ENCODE results near the gene MDH1B. TPM values are rescaled to one million over a fixed set of nuclear protein-coding genes. Genes with fewer than 3 reads are reported as not detected.

The MDH1B gene
- total RNA-seq (2022; extraction: Qiagen RNA extraction): 1.4 to 2.0 TPM (median 1.7 TPM) in 5 replicates

DNA sequence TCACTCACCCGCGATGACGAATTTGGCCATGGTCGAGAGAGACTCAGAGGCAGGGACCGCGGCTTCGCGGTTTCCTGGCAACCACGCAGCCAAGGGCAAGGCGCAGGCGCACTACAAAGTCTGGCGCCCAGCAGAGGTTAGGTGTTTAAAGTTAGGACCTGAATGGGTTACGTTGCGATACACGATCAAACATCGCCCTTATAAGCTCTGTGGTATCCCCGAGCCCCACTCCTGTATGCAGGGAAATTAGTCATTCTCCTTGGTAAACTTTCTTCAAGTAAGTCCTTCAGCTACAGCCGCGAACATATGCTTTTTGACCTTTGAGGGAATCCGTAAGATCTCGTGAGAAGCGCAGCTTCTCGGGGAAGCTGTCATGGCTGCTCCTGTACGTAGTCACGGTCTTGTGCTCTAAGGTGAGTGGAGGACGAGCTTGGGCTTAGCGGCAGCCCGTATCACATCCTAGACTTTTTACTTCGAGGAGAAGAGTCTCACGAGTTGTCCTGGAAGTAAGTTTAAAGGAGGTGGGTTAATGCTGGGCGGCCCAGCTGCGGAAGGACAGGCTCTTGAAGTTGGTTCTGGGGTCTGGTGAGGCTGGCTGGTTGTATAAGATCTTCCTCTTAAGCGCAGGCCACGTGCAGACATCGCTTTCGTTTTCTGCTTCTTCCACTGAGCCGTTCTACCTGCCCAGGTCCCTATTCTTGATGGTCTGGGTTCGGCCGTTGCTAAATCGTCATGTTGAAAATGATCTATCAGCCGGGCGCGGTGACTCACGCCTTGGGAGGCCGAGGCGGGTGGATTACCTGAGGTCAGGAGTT lies at the start of gene MDH1B, which contains the start of gene FASTKD2:
Gene MDH1B (minus strand): TSS at position 87 of the 815 bp plus-strand sequence. CDS start 57 bp downstream, at position 30.
Gene FASTKD2 (plus strand): TSS at position 365 of the 815 bp plus-strand sequence. CDS start 1,088 bp downstream, outside the sequence.

DNA sequence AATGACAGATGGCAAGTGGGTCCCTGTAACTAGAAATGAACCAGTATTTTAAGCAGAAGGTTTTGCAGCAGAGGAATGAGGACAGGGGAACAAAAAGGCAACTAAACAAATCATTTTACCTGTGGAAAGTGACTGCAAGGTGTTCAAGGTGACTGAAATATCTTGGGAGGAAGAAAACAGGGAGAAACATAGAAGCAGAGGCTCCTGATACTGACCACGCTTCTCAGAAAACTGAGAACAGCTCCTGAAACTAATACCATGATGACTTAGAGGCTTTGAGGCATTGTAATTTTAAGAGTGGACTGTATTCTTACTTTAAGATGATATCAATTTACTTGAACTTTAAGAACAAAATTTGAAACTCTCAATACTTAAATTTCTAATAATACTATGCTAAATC lies 46.8 kb downstream of the MDH1B start, which contains the start of gene DYTN:
Gene DYTN (minus strand): TSS at position 101 of the 400 bp plus-strand sequence. CDS start 117 bp downstream, outside the sequence.

Other genes starting within 250 kb of the MDH1B start
- not detected in 5 replicates for gene FAM237A, start 122.8 kb downstream of the MDH1B start, total RNA-seq (2022; extraction: Qiagen RNA extraction)
- not detected in 5 replicates for gene DYTN, start 46.9 kb downstream of the MDH1B start, total RNA-seq (2022; extraction: Qiagen RNA extraction)
- gene FASTKD2, start 278 bp upstream of the MDH1B start, total RNA-seq (2022; extraction: Qiagen RNA extraction): 29.1 to 37.1 TPM (median 33.0 TPM) in 5 replicates
- 0.11 to 0.13 TPM in 2 of 5 replicates, not detected in the others for gene CPO, start 174.2 kb upstream of the MDH1B start, total RNA-seq (2022; extraction: Qiagen RNA extraction)